Keratinocyte (primary cell): ENCODE data around the gene ABCC4.

Experiments used
- EZH2 ChIP-seq: IDR thresholded peaks from one replicate; pipeline ENCODE4 v1.6.1; 2012; ENCODE audit warnings: inconsistent platforms, mild to moderate bottlenecking, low read length, moderate library complexity
- TF ChIP-seq, protein P1 (sequence below), 3 experiments: IDR thresholded peaks in 1 of 3; conservative IDR thresholded peaks in 1 of 3; optimal IDR thresholded peaks in 1 of 3; 2 replicates in 2 of 3; 3 replicates in 1 of 3; pipeline versions ENCODE3 to v1.5.1; 2011; ENCODE audit warnings: low read length in 3 of 3, mild to moderate bottlenecking in 3 of 3, moderate library complexity in 2 of 3, control low read depth in 1 of 3, inconsistent platforms in 1 of 3; ENCODE audit not compliant: insufficient read depth in 2 of 3; ENCODE audit errors: extremely low read depth in 1 of 3

DNA sequence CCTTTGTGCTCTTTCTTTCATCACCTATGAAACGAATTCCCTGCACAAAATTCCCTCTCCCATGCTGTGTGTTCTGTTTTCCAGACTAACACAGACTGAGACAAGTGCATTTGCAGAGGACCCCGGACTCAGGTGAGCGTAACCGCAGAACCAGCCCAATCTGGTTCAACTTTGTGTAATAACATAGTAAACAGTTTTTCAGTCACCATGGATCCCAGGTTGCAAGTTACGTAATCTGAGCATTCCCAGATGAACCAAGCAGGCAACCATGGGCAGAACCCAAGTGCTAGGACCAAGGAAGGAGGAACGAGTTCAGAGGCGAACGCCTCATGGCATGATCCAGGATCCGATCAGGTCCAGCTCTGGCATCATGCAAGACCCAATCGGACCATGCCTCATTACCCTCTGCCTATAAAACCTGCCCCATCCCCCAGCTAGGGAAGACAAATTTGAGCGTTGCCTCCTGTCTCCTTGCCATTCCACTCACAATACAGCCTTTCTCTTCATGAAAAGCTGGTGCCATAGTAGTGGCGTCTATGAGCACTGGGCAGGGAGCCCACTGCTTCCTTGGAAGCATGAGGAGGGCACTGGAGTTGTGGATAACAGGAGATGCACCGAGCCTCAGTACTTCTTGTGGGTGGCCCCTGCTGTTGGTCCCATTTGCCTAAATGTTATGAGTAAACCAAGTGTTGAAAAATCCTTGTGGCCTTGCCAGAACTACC is 107.6 kb downstream of the ABCC4 start:
- TF ChIP-seq, protein P1, sequence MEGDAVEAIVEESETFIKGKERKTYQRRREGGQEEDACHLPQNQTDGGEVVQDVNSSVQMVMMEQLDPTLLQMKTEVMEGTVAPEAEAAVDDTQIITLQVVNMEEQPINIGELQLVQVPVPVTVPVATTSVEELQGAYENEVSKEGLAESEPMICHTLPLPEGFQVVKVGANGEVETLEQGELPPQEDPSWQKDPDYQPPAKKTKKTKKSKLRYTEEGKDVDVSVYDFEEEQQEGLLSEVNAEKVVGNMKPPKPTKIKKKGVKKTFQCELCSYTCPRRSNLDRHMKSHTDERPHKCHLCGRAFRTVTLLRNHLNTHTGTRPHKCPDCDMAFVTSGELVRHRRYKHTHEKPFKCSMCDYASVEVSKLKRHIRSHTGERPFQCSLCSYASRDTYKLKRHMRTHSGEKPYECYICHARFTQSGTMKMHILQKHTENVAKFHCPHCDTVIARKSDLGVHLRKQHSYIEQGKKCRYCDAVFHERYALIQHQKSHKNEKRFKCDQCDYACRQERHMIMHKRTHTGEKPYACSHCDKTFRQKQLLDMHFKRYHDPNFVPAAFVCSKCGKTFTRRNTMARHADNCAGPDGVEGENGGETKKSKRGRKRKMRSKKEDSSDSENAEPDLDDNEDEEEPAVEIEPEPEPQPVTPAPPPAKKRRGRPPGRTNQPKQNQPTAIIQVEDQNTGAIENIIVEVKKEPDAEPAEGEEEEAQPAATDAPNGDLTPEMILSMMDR (optimal IDR thresholded peaks at IDR 0.05 in 1 of 3, IDR thresholded peaks at IDR 0.05 in 1 of 3, conservative IDR thresholded peaks at IDR 0.05 in 1 of 3; ENCODE audit: extremely low read depth in 1 of 3, insufficient read depth in 2 of 3, low read length in 3 of 3) = no peak
- no peak for TF ChIP-seq EZH2
